Stimulated activated CD4-positive, alpha-beta T cell treated with anti-CD3 and anti-CD28 coated beads, TNF-alpha, amount 100 ng/mL, for 24 hours (primary cell): ENCODE results near the gene RAB22A.
A peak's percentile ranks its signal among the peaks of the same experiment; 100 is the strongest.

Source experiments
- DNase-seq, 3 experiments: peaks; one replicate each; pipeline ENCODE4 v3.0.0-alpha.2; 2020; ENCODE audit warnings: low read depth in 3 of 3

The RAB22A gene

GRCh38 chr20:58303547-58303946 lies 6.0 kb upstream of the RAB22A start:
- no peak for DNase-seq

- no peak for DNase-seq
Observed at GRCh38 chr20:58305061-58305460, 4.5 kb upstream of the RAB22A start.

GRCh38 chr20:58306421-58307261 lies 2.9 kb upstream of the RAB22A start:
- DNase-seq = peak; percentile 28 to 60 (median 43)

- DNase-seq = no peak
Observed at GRCh38 chr20:58307270-58307669, 2.2 kb upstream of the RAB22A start.

GRCh38 chr20:58308290-58308679 lies 1.2 kb upstream of the RAB22A start:
- DNase-seq = no peak

- peak in 1 of 3 experiments; percentile 47 for DNase-seq
Observed at GRCh38 chr20:58308680-58309527, 611 bp upstream of the RAB22A start.

- no peak for DNase-seq
Observed at GRCh38 chr20:58310291-58310782, 822 bp downstream of the RAB22A start.

GRCh38 chr20:58312836-58313235 lies 3.3 kb downstream of the RAB22A start:
- no peak for DNase-seq

- no peak for DNase-seq
Observed at GRCh38 chr20:58313396-58313795, 3.9 kb downstream of the RAB22A start.

DNA sequence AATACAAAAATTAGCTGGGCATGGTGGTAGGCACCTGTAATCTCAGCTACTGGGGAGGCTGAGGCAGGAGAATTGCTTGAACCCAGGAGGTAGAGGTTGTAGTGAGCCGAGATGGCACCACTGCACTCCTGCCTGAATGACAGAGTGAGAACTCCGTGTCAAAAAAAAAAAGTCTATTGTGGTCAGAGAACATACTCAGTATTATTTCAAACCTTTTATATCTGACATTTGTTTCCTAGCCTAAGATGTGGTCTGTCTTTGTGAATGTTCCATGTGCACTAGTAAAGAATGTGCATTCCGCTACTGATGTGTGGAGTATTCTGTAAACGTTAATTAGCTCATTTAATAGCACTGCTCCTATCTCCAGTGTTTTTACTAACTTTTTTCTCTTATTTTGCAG lies 11.7 kb downstream of the RAB22A start:
- DNase-seq = no peak

DNA sequence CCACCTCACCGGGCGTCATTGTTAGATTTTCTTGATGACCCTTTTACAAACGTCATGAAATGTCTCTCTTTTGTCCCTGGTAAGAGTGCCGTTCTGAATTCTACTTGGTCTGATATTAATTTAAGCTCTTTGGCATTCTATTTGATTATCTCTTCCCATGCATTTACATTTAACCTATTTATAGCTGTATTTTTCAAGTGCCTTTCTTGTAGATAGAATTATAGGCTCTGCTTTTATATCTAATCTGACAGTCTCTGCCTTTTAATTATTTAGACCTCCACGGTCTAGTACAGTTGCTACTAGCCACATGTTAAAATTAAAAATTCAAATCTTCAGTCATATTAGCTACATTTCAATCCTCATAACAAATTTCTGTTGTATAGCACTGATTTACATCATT lies 12.6 kb downstream of the RAB22A start:
- DNase-seq = no peak

DNA sequence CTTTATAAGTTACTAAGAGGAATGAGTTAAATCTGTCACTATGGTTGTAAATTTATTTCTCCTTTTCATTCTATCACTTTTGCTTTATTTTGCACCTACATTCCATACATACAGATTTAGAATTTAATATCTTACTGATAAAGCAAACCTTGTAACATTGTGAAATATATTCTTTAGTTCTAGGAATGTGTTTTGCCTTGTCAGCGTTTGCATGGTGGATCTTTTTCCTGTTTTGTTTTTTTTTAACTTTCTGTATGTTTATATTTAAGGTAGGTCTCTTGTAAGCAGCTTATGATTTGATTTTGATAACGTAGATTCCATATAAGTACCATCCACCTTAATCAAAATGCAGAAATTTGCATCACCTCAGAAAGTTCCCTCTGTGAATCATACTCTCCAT lies 16.4 kb downstream of the RAB22A start:
- no peak for DNase-seq

DNA sequence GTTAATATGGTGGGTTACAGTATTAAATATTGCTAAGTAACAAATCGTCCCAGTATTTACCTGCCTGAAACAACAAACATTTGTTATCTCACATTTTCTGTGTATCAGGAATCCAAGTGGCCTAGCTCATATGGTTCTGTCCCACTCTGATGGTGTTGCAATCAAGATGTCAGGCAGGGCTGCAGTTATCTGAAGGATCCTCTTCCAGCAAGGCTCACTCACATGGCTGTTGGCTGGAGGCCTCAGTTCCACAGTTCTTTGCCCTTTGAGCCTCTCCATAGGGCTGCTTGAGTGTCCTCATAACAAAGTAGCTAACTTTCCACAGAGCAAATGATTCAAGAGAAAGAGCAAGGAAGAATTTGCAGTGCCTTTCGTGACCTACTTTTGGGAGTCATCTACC lies 17.7 kb downstream of the RAB22A start:
- no peak for DNase-seq

GRCh38 chr20:58328836-58329235 lies 19.3 kb downstream of the RAB22A start:
- DNase-seq = no peak

DNA sequence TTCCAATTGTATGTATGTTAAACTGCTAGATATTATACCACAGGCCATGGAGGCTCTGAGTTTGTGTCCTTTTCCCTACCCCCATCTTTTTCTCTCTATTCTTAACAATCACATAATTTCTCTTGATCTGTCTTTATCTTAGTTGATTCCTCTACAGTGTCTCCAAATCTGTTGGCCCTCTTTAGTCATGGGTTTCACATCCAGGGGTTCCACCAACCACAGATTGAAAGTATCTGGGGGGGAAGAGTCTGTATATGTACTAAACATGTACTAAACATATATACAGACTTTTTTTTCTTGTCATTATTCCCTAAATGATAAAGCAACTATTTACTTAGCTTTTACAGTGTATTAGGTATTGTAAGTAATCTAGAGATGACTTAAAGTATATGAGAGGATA lies 20.2 kb downstream of the RAB22A start:
- DNase-seq = no peak

GRCh38 chr20:58330249-58330648 lies 20.7 kb downstream of the RAB22A start:
- no peak for DNase-seq

DNA sequence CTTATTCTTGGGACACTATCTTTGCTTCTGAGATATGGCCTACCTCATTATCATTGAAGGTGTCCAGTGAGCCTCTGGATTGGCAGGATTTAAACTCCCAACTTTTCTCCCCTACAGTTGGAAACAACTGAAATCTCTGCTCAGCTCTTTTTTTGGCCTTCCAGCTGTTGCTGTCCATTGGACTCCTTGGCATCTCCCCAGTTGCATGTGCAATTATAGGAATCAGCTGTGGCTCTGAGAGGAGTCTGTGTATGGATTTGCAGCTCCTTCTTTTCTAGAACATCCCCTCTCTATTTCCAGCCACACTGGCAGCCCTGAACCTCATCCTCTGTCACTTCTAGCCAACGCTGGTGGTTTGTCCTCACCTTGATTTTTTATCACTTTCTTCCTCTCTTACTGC lies 21.2 kb downstream of the RAB22A start:
- DNase-seq = no peak

GRCh38 chr20:58331961-58332551 lies 22.5 kb downstream of the RAB22A start:
- DNase-seq = no peak

DNA sequence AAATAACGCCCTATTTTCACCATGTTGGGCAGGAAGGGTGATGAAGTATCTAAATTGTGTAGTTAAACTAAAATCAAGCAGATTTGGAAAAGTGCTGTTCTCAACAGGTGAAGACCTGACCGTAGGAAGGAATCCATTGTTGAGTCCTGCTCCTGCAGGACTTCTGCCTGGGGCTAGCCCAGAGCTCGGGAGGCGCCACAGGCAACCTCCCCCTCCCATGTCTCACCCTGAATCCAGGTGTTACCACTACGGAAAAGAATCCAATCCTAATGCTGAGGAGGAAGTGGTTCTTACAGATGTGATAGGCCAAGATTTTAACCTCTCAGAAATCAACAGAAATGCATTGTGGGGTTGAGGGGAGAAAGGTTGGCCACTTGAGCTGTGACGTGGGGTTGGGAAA lies 30.2 kb downstream of the RAB22A start:
- DNase-seq = no peak

GRCh38 chr20:58340151-58340550 lies 30.6 kb downstream of the RAB22A start:
- no peak for DNase-seq

GRCh38 chr20:58340853-58341252 lies 31.3 kb downstream of the RAB22A start:
- no peak for DNase-seq
